Tibial artery (tissue), 4 donors: Measurements from ENCODE around the gene LIMS2.

ENCODE experiments used
- DNase-seq, 2 donors: peaks; one replicate each; pipeline ENCODE4 v3.0.0-alpha.2; 2019
- H3K27ac ChIP-seq, 2 donors: fragments of 200-600 bp; sonication (generic) in 1 of 2; 1 replicate in 1 of 2; 2 replicates in 1 of 2; pipeline ENCODE4 v1.5.1; 2018 to 2019; ENCODE audit warnings: mild to moderate bottlenecking in 1 of 2
- H3K27me3 ChIP-seq, 2 donors: fragments of 200-600 bp; sonication (generic) in 1 of 2; one replicate each; pipeline versions ENCODE4 v1.5.1 to v1.6.0; 2016 to 2019
- H3K36me3 ChIP-seq, 3 donors: fragments of 200-600 bp; sonication (generic) in 2 of 3; one replicate each; pipeline ENCODE4 v1.5.1; 2016 to 2019; ENCODE audit warnings: mild to moderate bottlenecking in 2 of 3
- H3K4me1 ChIP-seq, 4 donors: fragments of 200-600 bp; sonication (generic) in 2 of 4; 1 replicate in 3 of 4; 2 replicates in 1 of 4; pipeline ENCODE4 v1.5.1; 2016 to 2019
- H3K4me3 ChIP-seq, 2 donors: fragments of 200-600 bp; sonication (generic) in 1 of 2; 1 replicate in 1 of 2; 2 replicates in 1 of 2; pipeline ENCODE4 v1.5.1; 2018 to 2019; ENCODE audit warnings: mild to moderate bottlenecking in 2 of 2
- H3K9me3 ChIP-seq, 3 donors: fragments of 200-600 bp; sonication (generic) in 1 of 3; one replicate each; pipeline ENCODE4 v1.5.1; 2016 to 2019
- CTCF ChIP-seq, 2 experiments: fragments of 200-600 bp in 1 of 2; fragments of 450-650 bp in 1 of 2; IDR thresholded peaks; one replicate each; pipeline ENCODE4 v1.5.1; 2017 to 2019; ENCODE audit warnings: antibody characterized with exemption in 2 of 2, mild to moderate bottlenecking in 1 of 2, moderate library complexity in 1 of 2
- intact Hi-C: fragments of 100-400 bp; cut with DNase I; formaldehyde crosslinking; loops from one replicate; pipeline ENCODE4 v1.15.0; 2023; ENCODE audit warnings: low total_unique reads

The LIMS2 gene

DNA sequence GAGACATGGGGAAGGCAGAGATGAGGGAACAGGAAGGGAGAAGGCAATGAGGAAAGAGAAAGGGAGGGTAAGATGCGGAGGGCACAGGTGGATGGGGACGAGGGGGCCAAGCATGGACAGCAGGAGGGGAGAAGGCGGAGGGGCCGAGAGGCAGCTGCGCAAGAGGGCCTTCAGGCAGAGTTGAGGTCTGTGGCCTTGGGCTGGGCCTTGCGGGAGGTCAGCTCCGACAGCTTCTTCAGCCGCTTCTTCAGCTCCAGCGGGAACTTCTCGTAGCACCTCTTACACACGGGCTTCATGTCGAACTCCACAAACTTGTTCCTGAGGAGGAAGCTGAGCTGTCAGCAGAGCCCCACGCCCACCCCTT is 36.2 kb downstream of the LIMS2 start:
- intact Hi-C loops = loop anchor here (5.0 to 10.0 kb wide), 3 partner anchors 54 to 132 kb away; partner anchors contain the start of gene IWS1
- no peak overlapping the region for H3K4me3 ChIP-seq
- no peaks in the 10 kb centered on the region for H3K27me3 ChIP-seq
- H3K4me1 ChIP-seq = peaks cover 0 to 46% (median 29%) of the 10 kb centered on the region in 4 donors
- peak overlapping the region in 1 of 2 donors; percentile 81 for H3K27ac ChIP-seq
- peaks cover 17 to 53% (median 33%) of the 10 kb centered on the region in 3 donors for H3K36me3 ChIP-seq
- no peak for TF ChIP-seq CTCF (IDR thresholded peaks at IDR 0.05)
- DNase-seq = no peak
- no peaks in the 10 kb centered on the region for H3K9me3 ChIP-seq

- DNase-seq = no peak
- Histone ChIP-seq H3K9me3 (no peaks in the 10 kb centered on the region), H3K36me3 (peaks cover 17 to 53% (median 33%) of the 10 kb centered on the region in 3 donors), H3K4me3 (no peak overlapping the region), H3K4me1 (peaks cover 0 to 46% (median 33%) of the 10 kb centered on the region in 4 donors), H3K27ac (peak overlapping the region; percentile 72 to 81), H3K27me3 (no peaks in the 10 kb centered on the region)
- intact Hi-C loops = loop anchor here (5.0 to 10.0 kb wide), 3 partner anchors 54 to 131 kb away; partner anchors contain the start of gene IWS1
- TF ChIP-seq CTCF (IDR thresholded peaks at IDR 0.05) = no peak
Measured at GRCh38 chr2:127638361-127639110, 36.8 kb downstream of the LIMS2 start.

DNA sequence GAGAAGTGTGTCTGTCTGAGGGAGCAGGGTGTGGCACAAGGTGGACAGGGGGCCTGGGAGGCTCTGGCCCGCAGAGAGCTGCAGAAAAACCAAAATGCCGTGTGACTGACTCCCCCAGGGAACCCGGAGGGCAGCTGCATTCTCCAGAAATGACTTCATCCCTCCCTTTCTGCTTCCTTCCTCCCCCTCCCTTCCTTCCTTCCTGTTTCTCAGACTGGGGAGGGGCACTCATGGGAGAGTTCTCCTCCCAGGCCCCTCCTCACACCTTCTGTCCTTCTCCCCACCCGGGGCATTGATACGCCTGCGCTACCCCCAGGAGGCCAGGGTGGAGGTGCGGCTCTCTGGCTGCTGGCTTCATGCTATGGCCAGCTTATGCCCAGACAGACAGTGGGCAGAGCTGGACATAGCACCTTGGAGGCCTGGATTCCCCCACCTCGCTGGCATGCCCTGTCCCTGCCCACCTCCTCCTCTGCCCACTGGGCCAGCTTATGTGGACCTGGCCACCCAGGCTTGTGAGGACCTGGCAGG is 37.5 kb downstream of the LIMS2 start:
- H3K27ac ChIP-seq = peak overlapping the region; percentile 72 to 81
- H3K36me3 ChIP-seq = peaks cover 17 to 48% (median 33%) of the 10 kb centered on the region in 3 donors
- TF ChIP-seq CTCF (IDR thresholded peaks at IDR 0.05) = no peak
- H3K4me1 ChIP-seq = peaks cover 0 to 48% (median 38%) of the 10 kb centered on the region in 4 donors
- DNase-seq = no peak
- no peak overlapping the region for H3K4me3 ChIP-seq
- H3K9me3 ChIP-seq = no peaks in the 10 kb centered on the region
- intact Hi-C loops = loop anchor here (5.0 to 10.0 kb wide), 3 partner anchors 53 to 130 kb away; partner anchors contain the start of gene IWS1
- H3K27me3 ChIP-seq = no peaks in the 10 kb centered on the region

DNA sequence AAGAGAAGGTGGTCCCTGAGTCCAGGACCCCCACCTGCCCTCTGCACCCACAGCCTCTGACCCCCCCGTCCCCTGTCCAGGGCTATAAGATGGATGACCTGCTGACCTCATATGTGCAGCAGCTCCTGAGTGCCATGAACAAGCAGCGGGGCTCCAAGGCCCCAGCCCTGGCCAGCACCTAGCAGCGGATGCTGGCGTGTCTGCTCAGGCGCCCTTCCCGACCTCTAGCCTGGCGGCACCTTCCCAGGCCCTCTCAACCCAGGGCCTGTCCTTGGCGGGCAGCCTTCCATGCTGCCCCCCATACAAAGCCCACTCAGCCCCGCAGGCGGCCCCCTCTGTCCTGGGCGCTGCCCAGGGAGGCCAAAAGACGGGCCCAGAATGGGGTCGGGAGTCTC is 38.1 kb downstream of the LIMS2 start:
- intact Hi-C loops = loop anchor here (5.0 to 10.0 kb wide), 3 partner anchors 52 to 130 kb away; partner anchors contain the start of gene IWS1
- Histone ChIP-seq H3K9me3 (no peaks in the 10 kb centered on the region), H3K36me3 (peaks cover 17 to 42% (median 33%) of the 10 kb centered on the region in 3 donors), H3K4me1 (peaks cover 0 to 48% (median 39%) of the 10 kb centered on the region in 4 donors), H3K4me3 (no peak overlapping the region), H3K27ac (peak overlapping the region; percentile 72 to 81), H3K27me3 (no peaks in the 10 kb centered on the region)
- DNase-seq = no peak
- TF ChIP-seq CTCF (IDR thresholded peaks at IDR 0.05) = no peak

DNA sequence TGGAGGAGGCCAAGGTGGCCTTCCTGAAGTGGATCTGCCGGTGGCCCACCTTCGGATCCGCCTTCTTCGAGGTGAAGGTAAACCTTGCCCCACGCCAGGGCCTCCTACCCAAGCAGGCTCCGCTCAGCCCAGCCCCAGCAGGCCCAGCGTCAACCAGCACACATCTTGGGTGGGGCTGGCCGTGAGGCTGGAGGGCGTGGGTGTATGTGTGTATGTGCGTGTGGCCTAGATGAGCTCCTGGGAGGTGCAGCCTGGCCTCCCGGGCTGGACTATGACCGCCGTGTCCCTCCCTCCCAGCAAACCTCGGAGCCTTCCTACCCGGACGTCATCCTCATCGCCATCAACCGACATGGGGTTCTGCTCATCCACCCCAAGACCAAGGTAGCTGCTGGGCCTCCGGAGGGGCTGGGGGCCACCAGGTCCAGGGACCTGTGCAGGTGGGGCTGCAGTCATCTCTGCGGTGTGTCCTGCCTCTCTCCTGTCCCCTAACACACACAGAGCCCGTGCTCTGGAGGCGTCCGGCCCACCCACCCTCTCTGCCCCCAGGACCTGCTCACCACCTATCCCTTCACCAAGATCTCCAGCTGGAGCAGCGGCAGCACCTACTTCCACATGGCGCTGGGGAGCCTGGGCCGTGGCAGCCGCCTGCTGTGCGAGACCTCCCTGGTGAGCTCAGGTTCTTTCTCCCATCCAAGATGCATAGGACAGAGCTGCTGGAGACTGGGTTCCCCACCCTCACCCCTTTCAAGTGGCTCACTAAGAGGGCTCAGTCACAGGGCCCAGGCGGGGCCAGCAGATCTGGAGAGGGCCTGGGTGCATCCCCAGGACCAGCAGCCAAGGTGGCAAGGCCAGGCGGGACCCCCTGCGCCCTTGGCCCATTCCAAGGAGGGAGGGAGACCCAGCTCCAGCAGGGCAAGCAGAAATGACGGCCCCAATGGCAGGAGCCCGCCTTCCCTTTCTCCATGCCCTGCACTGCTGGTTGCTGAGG is 38.8 kb downstream of the LIMS2 start:
- Histone ChIP-seq H3K27me3 (no peaks in the 10 kb centered on the region), H3K4me3 (no peak overlapping the region), H3K4me1 (peaks cover 0 to 53% (median 40%) of the 10 kb centered on the region in 4 donors), H3K9me3 (no peaks in the 10 kb centered on the region), H3K27ac (peak overlapping the region; percentile 72 to 81), H3K36me3 (peaks cover 15 to 36% (median 31%) of the 10 kb centered on the region in 3 donors)
- intact Hi-C loops = loop anchor here (5.0 to 10.0 kb wide), 3 partner anchors 52 to 129 kb away; partner anchors contain the start of gene IWS1
- no peak for TF ChIP-seq CTCF (IDR thresholded peaks at IDR 0.05)
- DNase-seq = no peak
